IMR-90 (cell line): ENCODE data around the gene PRKCA. TPM values are rescaled to one million over a fixed set of nuclear protein-coding genes. Genes with fewer than 3 reads are reported as not detected.

Experiments used
- ATAC-seq: fragments of 200-7000 bp; cut with Tn5 transposase; 2 replicates; pipeline ENCODE4 v1.9.1; 2020; ENCODE audit warnings: low read depth, mild to moderate bottlenecking, moderate library complexity
- BruUV-seq: library from RNA; stranded (reverse); fragments of 400-500 nt; replicated peaks from 2 replicates; lab custom pipeline; 2021; lab: Mats Ljungman, UMichigan
- CTCF ChIA-PET: fragments of 300-600 bp; formaldehyde crosslinking; extraction: SDS; loops from one replicate; lab custom pipeline; 2021; ENCODE audit warnings: antibody characterized with exemption; lab: Yijun Ruan, JAX
- POLR2A ChIA-PET: fragments of 300-600 bp; sonication (Branson Sonifier 250); formaldehyde crosslinking; loops from one replicate; lab custom pipeline; 2022; ENCODE audit warnings: antibody characterized with exemption; ENCODE audit not compliant: unreplicated experiment; lab: Charles Lee
- DNase-seq: peaks from one replicate; pipeline ENCODE4 v3.0.0; 2013
- H2AFZ ChIP-seq: replicated peaks from 2 replicates; pipeline ENCODE3; 2013; ENCODE audit warnings: low read length, mild to moderate bottlenecking; ENCODE audit not compliant: poor library complexity
- H2AK5ac ChIP-seq: 2 replicates; pipeline ENCODE4 v1.6.1; 2013; ENCODE audit warnings: low read depth, low read length, inconsistent platforms
- H2AK9ac ChIP-seq: replicated peaks from 2 replicates; pipeline ENCODE3; 2013; ENCODE audit warnings: mild to moderate bottlenecking, low read depth, low read length, moderate library complexity; ENCODE audit not compliant: poor library complexity
- H2BK120ac ChIP-seq: 2 replicates; pipeline ENCODE4 v1.6.1; 2013; ENCODE audit warnings: low read depth, low read length, inconsistent platforms
- H2BK15ac ChIP-seq: 3 replicates; pipeline ENCODE4 v1.6.1; 2013; ENCODE audit warnings: low read depth, low read length, inconsistent platforms
- H2BK20ac ChIP-seq: 2 replicates; pipeline ENCODE4 v1.6.1; 2013; ENCODE audit warnings: low read depth, mild to moderate bottlenecking, inconsistent platforms, low read length, moderate library complexity
- H2BK5ac ChIP-seq: 2 replicates; pipeline ENCODE4 v1.6.1; 2013; ENCODE audit warnings: mild to moderate bottlenecking, low read depth, low read length, inconsistent platforms; ENCODE audit not compliant: poor library complexity, severe bottlenecking
- H3K14ac ChIP-seq: replicated peaks from 2 replicates; pipeline ENCODE4 v1.6.1; 2013; ENCODE audit warnings: low read depth, low read length, inconsistent platforms
- H3K18ac ChIP-seq: 2 replicates; pipeline ENCODE4 v1.6.1; 2013; ENCODE audit warnings: low read depth, low read length, control low read depth
- H3K23ac ChIP-seq: 2 replicates; pipeline ENCODE4 v1.6.1; 2013; ENCODE audit warnings: low read depth, low read length, inconsistent platforms
- H3K27ac ChIP-seq: 2 replicates; pipeline ENCODE4 v1.5.1; 2013; ENCODE audit warnings: mild to moderate bottlenecking, control low read depth, low read length; ENCODE audit not compliant: insufficient read depth
- H3K27me3 ChIP-seq: 2 replicates; pipeline ENCODE4 v1.6.1; 2013; ENCODE audit warnings: low read length; ENCODE audit not compliant: control insufficient read depth, insufficient read depth
- H3K36me3 ChIP-seq: 2 replicates; pipeline ENCODE4 v1.6.1; 2013; ENCODE audit warnings: low read length, mixed read lengths; ENCODE audit not compliant: control insufficient read depth, insufficient read depth
- H3K4ac ChIP-seq: 2 replicates; pipeline ENCODE4 v1.6.1; 2013; ENCODE audit warnings: low read depth, low read length, inconsistent platforms
- H3K4me1 ChIP-seq: 2 replicates; pipeline ENCODE4 v1.6.1; 2013; ENCODE audit warnings: low read length, mixed read lengths; ENCODE audit not compliant: control insufficient read depth, insufficient read depth
- H3K4me2 ChIP-seq: 2 replicates; pipeline ENCODE4 v1.6.1; 2013; ENCODE audit warnings: low read depth, mild to moderate bottlenecking, control low read depth, low read length, moderate library complexity
- H3K4me3 ChIP-seq: 2 replicates; pipeline ENCODE4 v1.5.1; 2013; ENCODE audit warnings: low read depth, mild to moderate bottlenecking, control low read depth, low read length, moderate library complexity; ENCODE audit not compliant: insufficient read depth
- H3K56ac ChIP-seq: 2 replicates; pipeline ENCODE4 v1.6.1; 2013; ENCODE audit warnings: low read length, inconsistent platforms; ENCODE audit not compliant: insufficient read depth; ENCODE audit errors: extremely low read depth
- H3K79me1 ChIP-seq, 2 experiments: 2 replicates each; pipeline ENCODE4 v1.6.1; 2013; ENCODE audit warnings: low read length in 2 of 2, inconsistent platforms in 1 of 2, low read depth in 1 of 2
- H3K9ac ChIP-seq: 2 replicates; pipeline ENCODE4 v1.6.1; 2013; ENCODE audit warnings: low read depth, low read length, control low read depth
- H3K9me1 ChIP-seq: 2 replicates; pipeline ENCODE4 v1.6.1; 2013; ENCODE audit warnings: low read length, inconsistent platforms; ENCODE audit not compliant: insufficient read depth
- H3K9me3 ChIP-seq: 2 replicates; pipeline ENCODE4 v1.6.1; 2013; ENCODE audit warnings: low read length; ENCODE audit not compliant: control insufficient read depth, insufficient read depth
- H4K20me1 ChIP-seq: 2 replicates; pipeline ENCODE4 v1.6.1; 2013; ENCODE audit warnings: low read length, inconsistent platforms; ENCODE audit not compliant: insufficient read depth
- H4K5ac ChIP-seq: 2 replicates; pipeline ENCODE4 v1.6.1; 2013; ENCODE audit warnings: mild to moderate bottlenecking, low read depth, low read length, control low read depth
- H4K8ac ChIP-seq, 2 experiments: 2 replicates each; pipeline ENCODE4 v1.6.1; 2013; ENCODE audit warnings: low read depth in 2 of 2, low read length in 2 of 2, control low read depth in 1 of 2, inconsistent platforms in 1 of 2
- H4K91ac ChIP-seq: 2 replicates; pipeline ENCODE4 v1.6.1; 2013; ENCODE audit warnings: low read depth, low read length, inconsistent platforms; ENCODE audit not compliant: insufficient read depth
- RFX5 ChIP-seq: IDR thresholded peaks from 2 replicates; pipeline ENCODE4 v1.8.0; 2012; ENCODE audit warnings: low read depth, mild to moderate bottlenecking, low read length, moderate library complexity
- WGBS, 2 experiments: methylation state at CpG; one replicate each; pipeline versions ENCODE4 v1.1.5 to v1.1.7; 2013; ENCODE audit warnings: missing lambda C conversion rate in 2 of 2; ENCODE audit not compliant: insufficient read length in 1 of 2; ENCODE audit errors: extremely low coverage in 2 of 2; 5-methylcytosine and 5-hydroxymethylcytosine counted together
- dilution Hi-C: fragments of 300-500 bp; cut with HindIII; formaldehyde crosslinking; loops from one replicate; pipeline ENCODE4 v1.14.3; 2018; ENCODE audit warnings: low sequenced_read_pairs; ENCODE audit not compliant: unreplicated experiment
- in situ Hi-C: fragments of 300-500 bp; cut with MboI; formaldehyde crosslinking; loops from 3 replicates; pipeline ENCODE4 v1.14.3; 2019; ENCODE audit warnings: low sequenced_read_pairs, inconsistent platforms, mixed read lengths
- intact Hi-C: fragments of 100-400 bp; cut with micrococcal nuclease; formaldehyde crosslinking; loops from 2 replicates; pipeline ENCODE4 v1.10.0; 2022
- polyA plus RNA-seq, 3 experiments: library from polyadenylated mRNA; depleted of rRNA; stranded (reverse); fragments of >200 nt; gene quantifications; 2 replicates each; pipeline ENCODE4 v1.2.3, GENCODE V29; 2012; ENCODE audit warnings: low replicate concordance in 1 of 3
- total RNA-seq: library from RNA; depleted of rRNA; stranded (reverse); fragments of >200 nt; gene quantifications from 2 replicates; pipeline ENCODE4 v1.2.3, GENCODE V29; 2012

Gene PRKCA
- total and polyA plus RNA-seq, 2 of the 4 experiments (the other 2 are of a cell fraction): 31.0 to 46.0 TPM

DNA sequence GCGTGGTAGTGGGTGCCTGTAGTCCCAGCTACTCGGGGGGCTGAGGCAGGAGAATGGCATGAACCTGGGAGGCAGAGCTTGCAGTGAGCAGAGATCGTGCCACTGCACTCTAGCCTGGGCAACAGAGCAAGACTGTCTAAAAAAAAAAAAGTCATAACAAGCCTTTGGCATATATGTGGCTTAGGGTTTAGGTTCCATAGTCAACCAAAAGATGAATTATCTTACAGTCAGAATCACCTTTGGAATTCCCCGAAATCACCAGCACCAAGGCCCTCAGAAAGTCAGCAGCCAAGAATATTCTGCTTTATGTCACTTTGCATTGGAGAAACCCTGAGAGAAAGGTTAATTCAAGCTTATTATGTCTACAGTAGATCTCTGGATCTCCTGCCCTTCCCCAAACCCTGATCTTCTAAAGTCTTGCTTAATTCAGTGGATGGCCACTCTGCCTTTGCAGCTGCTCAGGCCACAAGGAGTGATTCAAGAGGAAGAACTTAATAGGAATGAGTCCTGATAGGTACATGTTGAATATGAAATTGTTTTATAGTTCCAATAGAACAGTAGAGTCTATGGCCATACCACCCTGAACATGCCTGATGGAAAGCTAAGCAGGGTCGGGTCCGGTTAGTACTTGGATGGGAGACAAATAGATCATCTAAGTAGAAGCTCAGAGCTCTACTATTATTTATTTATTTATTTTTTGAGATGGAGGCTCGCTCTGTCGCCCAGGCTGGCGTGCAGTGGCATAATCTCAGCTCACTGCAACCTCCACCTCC is 336.5 kb downstream of the PRKCA start:
- ChIA-PET CTCF (interaction anchor here (1.8 kb wide), 1 partner anchor 45 kb away, joined by 3 read pairs; no protein-coding TSS in a partner anchor), POLR2A (no interaction called here)
- Histone ChIP-seq H3K36me3 (peaks cover 10% of the 10 kb centered on the region), H4K91ac (no peak overlapping the region), H3K9me3 (no peaks in the 10 kb centered on the region), H2AFZ (no peak overlapping the region), H3K9ac (no peak overlapping the region), H4K5ac (no peak overlapping the region), H2AK5ac (no peak overlapping the region), H3K23ac (no peak overlapping the region), H3K9me1 (peaks cover 11% of the 10 kb centered on the region), H2BK5ac (no peak overlapping the region), H3K4me2 (no peak overlapping the region), H4K8ac (no peak overlapping the region), H4K20me1 (peaks cover 20% of the 10 kb centered on the region), H3K18ac (no peak overlapping the region), H3K56ac (no peak overlapping the region), H3K79me1 (peaks cover 18 to 48% of the 10 kb centered on the region in 2 experiments), H3K14ac (no peak overlapping the region), H3K4ac (no peak overlapping the region), H2BK20ac (no peak overlapping the region), H2BK15ac (no peak overlapping the region), H3K27ac (no peak overlapping the region), H2AK9ac (no peak overlapping the region), H3K4me1 (peaks cover 19% of the 10 kb centered on the region), H3K27me3 (no peaks in the 10 kb centered on the region), H2BK120ac (no peak overlapping the region), H3K4me3 (no peak overlapping the region)
- in situ Hi-C loops: no loop called here
- DNase-seq (no peak), ATAC-seq (no peak)
- intact Hi-C loops: no loop called here
- no CpG with 5 or more reads among the region's 9 CpGs for WGBS, 2 experiments
- no TSS peak for BruUV-seq
- no peak for TF ChIP-seq RFX5
- dilution Hi-C loops: no loop called here
